SJSA1 (cell line): ENCODE data around the gene KCNC4. TPM values are rescaled to one million over a fixed set of nuclear protein-coding genes. Genes with fewer than 3 reads are reported as not detected.

Experiments
- DNase-seq, 2 experiments: peaks; one replicate each; pipeline ENCODE4 v3.0.0-alpha.2; 2015 to 2020; ENCODE audit warnings: low spot score in 2 of 2, low read depth in 1 of 2
- H3K27ac ChIP-seq: fragments of 250-450 bp; sonication (Bioruptor Pico); 2 replicates; pipeline ENCODE4 v1.5.1; 2020; ENCODE audit warnings: mild to moderate bottlenecking, moderate library complexity
- H3K27me3 ChIP-seq: fragments of 250-450 bp; sonication (Bioruptor Pico); replicated peaks from 2 replicates; pipeline ENCODE4 v1.5.1; 2020; ENCODE audit warnings: mild to moderate bottlenecking, moderate library complexity
- H3K36me3 ChIP-seq: fragments of 250-450 bp; sonication (Bioruptor Pico); 2 replicates; pipeline ENCODE4 v1.5.1; 2020; ENCODE audit warnings: mild to moderate bottlenecking
- H3K4me1 ChIP-seq: fragments of 250-450 bp; sonication (Bioruptor Pico); replicated peaks from 2 replicates; pipeline ENCODE4 v1.6.1; 2021; ENCODE audit warnings: mild to moderate bottlenecking
- H3K4me3 ChIP-seq: fragments of 250-450 bp; sonication (Bioruptor Pico); 2 replicates; pipeline ENCODE4 v1.5.1; 2020; ENCODE audit warnings: mild to moderate bottlenecking
- H3K9me3 ChIP-seq: fragments of 250-450 bp; sonication (Bioruptor Pico); replicated peaks from 2 replicates; pipeline ENCODE4 v1.5.1; 2020; ENCODE audit warnings: mild to moderate bottlenecking
- total RNA-seq: library from RNA; depleted of rRNA; stranded (reverse); fragments of >200 nt; shearing (Covaris generic); gene quantifications from 2 replicates; pipeline ENCODE4 v1.2.3, GENCODE V29; 2014

Gene KCNC4
- total RNA-seq, 1 experiment from 2014 or later = 0.26 TPM

DNA sequence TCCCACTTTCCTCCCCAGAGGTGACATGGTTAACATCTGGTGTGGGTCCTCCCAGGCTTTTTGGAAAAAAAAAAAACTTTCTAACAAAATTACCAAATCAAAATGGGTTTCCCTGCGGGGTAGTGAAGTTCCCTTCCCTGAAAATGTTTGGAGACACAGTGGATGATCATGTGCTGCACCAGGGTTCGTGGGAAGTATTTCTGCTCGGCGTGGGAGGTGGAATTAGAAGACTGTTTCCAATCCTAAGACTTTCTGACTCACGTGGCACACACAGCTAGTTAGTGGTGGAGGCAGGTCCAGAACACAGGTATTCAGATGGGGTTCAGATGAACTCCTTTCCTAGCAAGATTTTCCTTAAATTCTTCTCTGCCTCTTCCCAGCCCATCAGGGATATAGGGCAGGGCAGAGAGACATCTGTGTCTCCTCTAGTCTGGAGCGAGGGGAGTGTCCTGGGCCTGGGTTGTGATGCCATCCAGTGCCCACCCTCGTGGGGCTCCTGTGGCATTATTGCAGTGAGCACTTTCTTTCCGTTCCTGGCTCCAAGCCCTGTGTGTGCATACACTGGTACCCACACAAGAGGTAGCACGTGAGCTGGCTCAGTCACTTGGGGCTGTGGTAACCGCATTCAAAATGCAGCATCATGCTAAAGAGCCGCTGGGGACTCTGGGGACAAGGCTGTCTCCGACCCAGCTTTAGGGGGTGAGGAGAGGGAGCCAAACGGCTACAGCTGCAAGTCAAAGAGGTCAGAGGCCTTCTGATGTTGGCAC lies 27.5 kb downstream of the KCNC4 start:
- Histone ChIP-seq H3K4me3 (no peak overlapping the region), H3K4me1 (no peaks in the 10 kb centered on the region), H3K27me3 (0 out of 2 replicates have a peak, but pooled peaks cover 23% of the 10 kb centered on the region), H3K9me3 (no peaks in the 10 kb centered on the region), H3K36me3 (no peaks in the 10 kb centered on the region), H3K27ac (no peak overlapping the region)
- no peak for DNase-seq

DNA sequence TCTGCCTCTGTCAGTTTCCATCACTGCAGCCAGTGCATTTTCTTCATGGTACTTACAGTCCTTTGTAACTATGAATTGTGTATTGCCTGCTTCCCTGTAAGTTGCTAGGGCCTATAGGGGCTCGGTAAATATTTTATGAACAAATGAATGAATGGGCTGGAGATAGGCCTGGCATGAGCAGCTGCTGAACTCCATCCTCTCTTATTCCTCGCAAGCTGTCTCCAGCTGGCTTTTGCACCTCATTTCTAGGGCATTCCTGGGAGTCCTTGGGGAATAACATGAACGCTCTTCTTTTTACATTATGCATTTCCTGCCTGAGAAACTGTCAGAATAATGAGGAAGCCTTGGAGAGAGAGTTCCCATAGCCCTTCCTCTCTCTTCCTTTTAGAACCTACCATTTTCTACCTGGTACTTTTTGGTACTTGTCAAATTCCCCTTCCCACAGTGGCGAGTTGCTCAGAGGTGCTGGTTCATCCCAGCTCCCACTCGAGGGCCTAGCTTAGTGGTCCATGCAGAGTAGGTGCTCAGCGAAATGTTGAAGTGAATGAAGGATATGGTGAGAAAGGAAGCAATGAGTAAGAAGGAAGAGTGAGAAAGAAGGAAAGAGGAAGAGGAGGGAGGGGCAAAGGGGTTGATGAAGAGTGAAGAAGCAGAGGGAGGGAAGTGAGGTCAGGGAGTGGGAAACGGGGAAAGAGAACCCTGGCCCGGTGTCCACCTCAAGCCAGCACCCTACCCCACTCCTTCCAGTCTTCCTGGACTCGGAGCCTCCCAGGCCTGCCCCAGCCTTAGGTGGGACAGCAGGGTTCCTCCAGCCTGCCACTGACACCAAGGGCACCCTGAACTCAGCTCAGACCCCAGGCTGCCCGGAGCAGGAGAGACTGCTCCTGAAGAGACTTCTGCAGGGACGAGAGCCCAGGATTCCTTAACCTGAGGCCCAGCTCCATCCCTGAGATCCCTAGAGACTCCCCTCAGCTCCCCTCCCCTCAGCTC lies 29.6 kb downstream of the KCNC4 start:
- Histone ChIP-seq H3K4me1 (no peaks in the 10 kb centered on the region), H3K9me3 (no peaks in the 10 kb centered on the region), H3K4me3 (no peak overlapping the region), H3K27ac (no peak overlapping the region), H3K27me3 (peaks cover 23% of the 10 kb centered on the region; the same call in 1 of the 2 replicates), H3K36me3 (no peaks in the 10 kb centered on the region)
- no peak for DNase-seq

DNA sequence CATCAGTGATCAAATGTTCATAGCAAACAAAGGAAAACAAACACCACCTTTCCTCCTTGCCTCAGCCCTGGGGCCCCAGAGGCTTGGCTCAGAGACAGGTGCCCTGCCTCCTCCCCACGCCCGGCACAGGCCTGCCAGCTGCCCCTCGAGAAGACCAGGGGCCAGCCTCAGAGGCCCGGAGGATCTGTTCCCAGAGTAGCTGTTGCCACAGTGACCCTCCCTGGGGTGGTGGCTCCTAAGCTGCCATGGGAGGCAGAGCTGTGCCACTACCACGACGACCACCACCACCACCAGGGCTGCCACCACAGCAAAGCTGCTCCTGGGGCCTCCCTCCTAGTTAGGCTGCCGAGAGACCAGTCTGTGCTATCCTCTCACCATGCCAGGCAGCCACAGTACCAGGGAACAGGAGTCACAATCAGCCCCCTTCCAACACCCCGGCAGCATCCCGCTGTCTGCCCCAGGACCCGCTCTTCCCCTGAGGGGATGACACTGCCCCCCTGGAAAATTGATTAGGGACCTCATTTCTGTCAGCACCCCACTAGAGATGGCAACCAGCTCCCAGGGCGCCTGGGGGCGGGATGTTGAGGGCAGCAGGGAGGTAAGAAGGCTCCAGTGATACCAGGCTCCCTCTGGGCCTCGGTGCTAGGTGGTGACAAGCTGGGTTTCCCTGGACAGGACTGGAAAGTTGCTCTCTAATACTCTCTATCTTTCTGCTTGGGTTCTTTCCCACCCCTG lies 30.5 kb downstream of the KCNC4 start:
- no peaks in the 10 kb centered on the region for H3K4me1 ChIP-seq
- no peaks in the 10 kb centered on the region for H3K9me3 ChIP-seq
- no peak for DNase-seq
- no peaks in the 10 kb centered on the region for H3K36me3 ChIP-seq
- no peak overlapping the region for H3K27ac ChIP-seq
- H3K4me3 ChIP-seq = no peak overlapping the region
- peaks cover 28% of the 10 kb centered on the region for H3K27me3 ChIP-seq

DNA sequence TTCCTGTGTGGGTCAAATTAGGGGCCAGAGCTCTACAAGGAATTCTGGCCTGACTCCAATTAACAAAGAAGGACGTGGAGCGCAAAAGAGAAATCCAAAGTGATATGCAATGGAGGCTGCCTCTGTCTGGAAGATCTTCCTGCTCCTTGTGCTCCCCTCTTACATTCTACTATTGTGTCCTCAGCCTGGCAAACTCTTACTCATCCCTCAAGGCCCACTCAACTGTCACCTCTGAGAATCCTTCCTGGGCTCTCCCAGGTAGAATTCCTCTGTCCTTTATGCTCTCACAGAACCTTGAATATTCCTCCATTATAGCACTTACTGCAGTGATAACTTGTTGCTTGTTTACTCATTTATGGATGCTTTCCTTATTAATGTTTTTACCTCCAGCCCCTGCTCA lies 31.4 kb downstream of the KCNC4 start:
- Histone ChIP-seq H3K4me3 (no peak overlapping the region), H3K9me3 (no peaks in the 10 kb centered on the region), H3K4me1 (no peaks in the 10 kb centered on the region), H3K27me3 (peaks cover 27% of the 10 kb centered on the region), H3K36me3 (no peaks in the 10 kb centered on the region), H3K27ac (no peak overlapping the region)
- no peak for DNase-seq

DNA sequence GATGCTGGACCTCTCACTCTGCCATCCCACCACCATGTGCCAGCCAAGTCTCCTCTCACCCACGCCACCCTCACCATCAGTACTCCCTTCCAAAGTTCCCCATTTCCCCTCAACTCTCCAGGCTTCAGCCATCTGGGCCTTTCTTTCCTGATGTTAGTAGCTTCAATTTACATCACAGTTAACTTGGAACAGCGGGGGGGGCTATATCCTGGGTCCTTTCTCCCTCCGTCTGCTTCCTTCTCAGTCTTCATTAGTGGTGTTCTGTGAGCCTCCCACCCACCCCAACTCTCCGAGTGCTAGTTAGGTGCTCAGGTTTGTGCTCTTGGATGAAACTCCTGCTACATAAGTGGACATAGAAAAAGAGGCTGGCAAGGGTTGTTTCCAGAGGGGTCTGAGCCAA lies 31.9 kb downstream of the KCNC4 start:
- Histone ChIP-seq H3K4me1 (no peaks in the 10 kb centered on the region), H3K4me3 (no peak overlapping the region), H3K27me3 (peaks cover 26% of the 10 kb centered on the region), H3K36me3 (no peaks in the 10 kb centered on the region), H3K27ac (no peak overlapping the region), H3K9me3 (no peaks in the 10 kb centered on the region)
- DNase-seq = no peak

DNA sequence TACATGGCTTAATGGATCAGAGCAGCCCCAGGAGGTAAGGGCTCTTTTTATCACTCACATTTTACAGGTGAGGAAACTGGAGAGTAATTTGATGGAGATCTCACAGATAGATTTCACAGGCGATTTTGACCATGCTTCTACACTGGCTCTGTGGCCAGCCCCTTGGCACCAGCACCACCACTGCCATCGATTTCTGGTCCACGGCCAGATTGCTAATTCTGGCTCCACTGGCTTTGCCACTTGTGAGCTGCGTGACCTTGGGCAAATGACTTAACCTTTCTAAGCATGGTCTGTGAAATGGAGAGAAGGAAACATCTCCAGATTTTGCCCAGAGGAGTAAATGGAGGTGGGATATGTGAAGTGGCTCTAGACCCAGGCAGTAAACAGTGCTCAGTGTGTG lies 32.6 kb downstream of the KCNC4 start:
- no peak overlapping the region for H3K4me3 ChIP-seq
- no peaks in the 10 kb centered on the region for H3K36me3 ChIP-seq
- no peaks in the 10 kb centered on the region for H3K4me1 ChIP-seq
- H3K27ac ChIP-seq = no peak overlapping the region
- no peak for DNase-seq
- peaks cover 22% of the 10 kb centered on the region for H3K27me3 ChIP-seq
- no peaks in the 10 kb centered on the region for H3K9me3 ChIP-seq

DNA sequence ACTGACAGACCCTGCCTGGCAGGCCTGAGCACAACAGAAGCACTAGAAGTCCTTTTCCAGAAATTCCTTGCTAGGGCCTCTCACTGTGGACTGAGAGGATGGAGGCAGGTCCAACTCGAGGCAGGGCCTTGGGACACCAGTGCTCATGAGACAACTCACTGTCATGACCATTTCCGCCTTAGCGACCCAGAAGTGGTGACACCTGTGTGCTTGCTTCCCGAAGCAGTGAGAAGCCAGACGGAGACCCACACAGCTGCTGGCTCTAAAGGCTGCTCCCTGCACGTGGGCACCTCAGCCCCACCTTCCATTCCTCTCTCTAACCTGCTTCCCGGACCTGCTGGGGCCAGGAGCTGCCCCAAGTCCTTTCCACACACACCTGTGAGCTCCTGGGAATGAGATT lies 33.0 kb downstream of the KCNC4 start:
- H3K27me3 ChIP-seq = peaks cover 22% of the 10 kb centered on the region
- no peak overlapping the region for H3K27ac ChIP-seq
- H3K9me3 ChIP-seq = no peaks in the 10 kb centered on the region
- no peaks in the 10 kb centered on the region for H3K4me1 ChIP-seq
- DNase-seq = no peak
- H3K4me3 ChIP-seq = no peak overlapping the region
- no peaks in the 10 kb centered on the region for H3K36me3 ChIP-seq

DNA sequence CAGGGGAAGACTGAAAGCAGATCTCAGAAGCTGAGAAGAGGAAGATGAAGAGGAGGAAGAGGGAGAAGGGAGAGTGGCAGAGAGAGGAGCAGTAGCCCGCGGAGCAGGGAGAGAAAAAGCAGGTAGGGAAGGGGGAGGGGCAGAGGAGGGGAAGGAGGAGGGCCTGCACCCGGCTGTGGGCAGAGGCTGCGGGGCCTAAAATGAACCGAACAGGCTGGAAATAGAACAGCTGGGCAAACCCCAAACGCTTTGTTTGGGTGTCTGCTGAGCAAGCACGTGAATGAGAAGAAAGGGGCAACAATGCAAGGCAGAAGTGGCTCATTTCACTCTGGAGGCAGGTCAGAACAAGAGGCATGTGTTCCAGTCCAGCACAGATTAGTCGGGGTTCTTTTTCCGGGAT lies 33.5 kb downstream of the KCNC4 start:
- Histone ChIP-seq H3K4me3 (no peak overlapping the region), H3K36me3 (no peaks in the 10 kb centered on the region), H3K27ac (no peak overlapping the region), H3K27me3 (peaks cover 25% of the 10 kb centered on the region), H3K9me3 (no peaks in the 10 kb centered on the region), H3K4me1 (no peaks in the 10 kb centered on the region)
- no peak for DNase-seq

DNA sequence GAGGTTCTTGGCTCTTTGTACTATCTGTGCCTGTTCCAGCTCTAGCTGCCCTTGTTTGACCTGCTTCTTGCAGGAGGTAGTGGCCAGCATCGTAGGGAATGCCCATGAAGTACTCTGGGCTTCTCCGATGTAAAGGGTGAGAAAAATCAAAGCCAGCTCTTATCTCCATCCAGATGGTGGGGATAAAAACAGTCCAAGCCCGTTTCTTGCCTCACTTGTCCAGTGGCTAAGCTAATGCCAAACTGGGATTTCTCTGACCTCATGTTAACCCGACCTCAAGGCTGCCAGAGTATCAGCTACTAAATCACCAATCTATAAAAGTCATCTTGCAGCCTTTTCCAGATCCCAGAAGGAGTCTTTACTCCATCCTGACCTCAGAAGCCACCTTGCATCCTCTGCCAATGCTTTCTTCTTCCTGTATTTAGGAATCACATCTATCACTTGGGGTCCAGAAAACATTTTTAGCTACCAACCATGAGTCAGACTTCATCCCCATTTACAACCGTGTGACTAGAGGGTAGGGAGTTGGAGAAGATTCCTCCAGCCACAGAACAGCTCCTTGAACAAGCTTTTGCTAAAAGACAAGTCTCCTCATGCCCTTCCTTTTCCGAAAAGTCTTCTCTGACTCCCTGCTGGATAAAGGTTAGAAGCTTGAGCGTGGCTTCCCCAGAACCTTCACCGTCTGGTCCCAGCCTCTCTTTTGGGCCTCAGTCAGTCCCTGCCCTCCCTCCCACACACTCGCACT lies 35.9 kb downstream of the KCNC4 start:
- DNase-seq = no peak
- H3K27ac ChIP-seq = no peak overlapping the region
- no peaks in the 10 kb centered on the region for H3K36me3 ChIP-seq
- peaks cover 26% of the 10 kb centered on the region for H3K27me3 ChIP-seq
- no peaks in the 10 kb centered on the region for H3K4me1 ChIP-seq
- no peak overlapping the region for H3K4me3 ChIP-seq
- H3K9me3 ChIP-seq = no peaks in the 10 kb centered on the region

DNA sequence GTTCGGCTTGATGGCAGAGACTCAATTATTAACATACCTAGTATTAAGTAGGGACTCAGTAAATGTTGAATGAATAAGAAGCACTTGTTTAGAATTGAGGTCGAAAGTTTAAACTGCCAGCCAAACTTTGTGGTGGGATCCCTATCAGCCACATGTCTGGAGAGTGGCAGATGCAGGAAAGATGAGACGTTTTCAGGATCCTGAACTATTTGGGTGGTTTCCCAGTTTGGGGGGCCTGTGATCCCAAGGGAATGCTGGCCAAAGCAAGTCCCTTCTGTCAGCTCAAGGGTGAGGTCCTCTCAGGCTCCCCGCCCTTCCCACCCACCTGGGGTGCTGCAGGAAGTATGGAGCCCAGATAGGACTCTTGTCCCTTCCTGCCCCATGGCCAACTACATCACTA lies 38.6 kb downstream of the KCNC4 start:
- Histone ChIP-seq H3K36me3 (no peaks in the 10 kb centered on the region), H3K4me1 (no peaks in the 10 kb centered on the region), H3K27ac (no peak overlapping the region), H3K4me3 (no peak overlapping the region), H3K9me3 (no peaks in the 10 kb centered on the region), H3K27me3 (peaks cover 26% of the 10 kb centered on the region)
- no peak for DNase-seq

DNA sequence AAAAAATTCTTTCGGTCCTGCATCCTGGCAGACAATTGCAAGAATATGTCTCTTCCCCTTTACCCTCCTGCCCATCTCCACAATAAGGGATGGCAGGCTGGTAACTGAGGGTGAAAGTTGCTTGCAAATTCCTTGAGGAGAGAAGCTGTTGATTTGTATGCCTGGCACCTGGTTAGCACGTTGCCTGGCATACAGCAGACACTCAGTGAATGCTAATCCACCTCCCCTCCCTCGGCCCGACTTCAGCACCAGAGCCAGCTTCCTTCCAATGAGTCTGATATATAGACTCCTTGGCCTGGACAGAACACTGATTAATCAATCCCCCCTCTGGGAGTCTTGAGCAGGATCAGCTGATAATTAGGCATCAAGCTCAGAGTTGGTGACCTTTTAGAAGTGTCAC lies 39.1 kb downstream of the KCNC4 start:
- H3K36me3 ChIP-seq = no peaks in the 10 kb centered on the region
- DNase-seq = no peak
- no peaks in the 10 kb centered on the region for H3K9me3 ChIP-seq
- H3K27ac ChIP-seq = no peak overlapping the region
- no peak overlapping the region for H3K4me3 ChIP-seq
- H3K4me1 ChIP-seq = no peaks in the 10 kb centered on the region
- H3K27me3 ChIP-seq = peaks cover 26% of the 10 kb centered on the region

DNA sequence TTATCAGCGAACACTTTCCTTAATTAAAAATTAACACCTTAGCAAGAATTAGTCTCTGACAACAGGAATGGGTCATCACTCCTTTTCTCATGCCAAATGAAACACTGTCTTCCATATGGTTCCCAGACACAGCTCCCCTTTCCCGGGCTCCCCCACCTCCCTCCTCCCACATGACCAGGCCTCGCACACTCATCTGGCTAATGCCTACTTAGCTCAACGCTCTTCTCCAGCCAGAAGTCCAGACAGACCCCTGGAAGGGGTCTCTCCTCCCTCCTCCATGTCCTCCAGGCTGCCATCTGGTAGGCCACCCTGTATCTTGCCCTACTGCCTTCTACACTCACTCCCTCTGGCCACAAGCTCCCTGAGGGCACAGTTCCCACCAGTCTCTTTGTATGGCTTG lies 39.9 kb downstream of the KCNC4 start:
- Histone ChIP-seq H3K27ac (no peak overlapping the region), H3K36me3 (no peaks in the 10 kb centered on the region), H3K4me3 (no peak overlapping the region), H3K27me3 (peaks cover 27% of the 10 kb centered on the region), H3K9me3 (no peaks in the 10 kb centered on the region), H3K4me1 (no peaks in the 10 kb centered on the region)
- no peak for DNase-seq

DNA sequence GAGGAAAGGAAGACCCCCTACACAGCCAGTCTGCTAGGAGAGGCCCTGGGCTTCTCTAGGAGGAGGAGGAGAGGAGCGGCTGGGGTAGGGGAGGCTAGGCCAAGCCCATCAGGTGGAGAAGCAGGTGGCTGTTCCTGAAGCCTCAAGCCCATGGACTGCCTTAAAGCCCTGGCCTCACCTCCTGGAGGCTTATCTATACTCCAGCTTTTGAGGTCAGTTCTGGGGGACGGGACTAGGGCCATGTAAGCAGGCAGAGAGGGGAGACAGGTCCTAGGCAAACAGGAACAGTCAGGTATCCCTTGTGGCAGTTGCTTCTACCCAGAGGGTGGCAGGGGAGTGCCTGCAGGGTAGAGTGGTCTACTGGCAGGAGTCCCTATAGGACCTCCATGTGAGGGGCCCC lies 40.6 kb downstream of the KCNC4 start:
- no peaks in the 10 kb centered on the region for H3K36me3 ChIP-seq
- no peak for DNase-seq
- H3K4me1 ChIP-seq = no peaks in the 10 kb centered on the region
- H3K27me3 ChIP-seq = peaks cover 25% of the 10 kb centered on the region
- H3K27ac ChIP-seq = no peak overlapping the region
- no peaks in the 10 kb centered on the region for H3K9me3 ChIP-seq
- H3K4me3 ChIP-seq = no peak overlapping the region
